Osteocyte (in vitro differentiated cells): ENCODE data around the gene AKAP6. TPM values are rescaled to one million over a fixed set of nuclear protein-coding genes. Genes with fewer than 3 reads are reported as not detected.

Experiments used
- DNase-seq: peaks from one replicate; pipeline ENCODE4 v3.0.0; 2021; ENCODE audit warnings: mixed read lengths; ENCODE audit not compliant: unreplicated experiment; ENCODE audit errors: extremely low spot score
- H3K27ac Mint-ChIP-seq: one replicate; pipeline ENCODE4 v1.8.0; 2021; ENCODE audit warnings: mild to moderate bottlenecking, mixed read lengths; ENCODE audit not compliant: unreplicated experiment
- H3K27me3 Mint-ChIP-seq: one replicate; pipeline ENCODE4 v1.8.0; 2021; ENCODE audit warnings: mixed read lengths; ENCODE audit not compliant: unreplicated experiment
- H3K36me3 Mint-ChIP-seq: one replicate; pipeline ENCODE4 v1.8.0; 2021; ENCODE audit warnings: mixed read lengths; ENCODE audit not compliant: unreplicated experiment
- H3K4me1 Mint-ChIP-seq: one replicate; pipeline ENCODE4 v1.8.0; 2021; ENCODE audit warnings: mixed read lengths; ENCODE audit not compliant: unreplicated experiment
- H3K4me3 Mint-ChIP-seq: one replicate; pipeline ENCODE4 v1.8.0; 2021; ENCODE audit warnings: mild to moderate bottlenecking, moderate library complexity, mixed read lengths; ENCODE audit not compliant: unreplicated experiment
- H3K9me3 Mint-ChIP-seq: one replicate; pipeline ENCODE4 v1.8.0; 2021; ENCODE audit warnings: mixed read lengths; ENCODE audit not compliant: unreplicated experiment
- CTCF ChIP-seq: fragments of 200-600 bp; sonication (generic); IDR thresholded peaks from 2 replicates; pipeline ENCODE4 v1.5.0; 2021; ENCODE audit warnings: antibody characterized with exemption, mild to moderate bottlenecking, moderate library complexity
- total RNA-seq: library from RNA; stranded (reverse); gene quantifications from 2 replicates; pipeline ENCODE4 v1.2.1, GENCODE V29; 2021

Gene AKAP6
- total RNA-seq, 1 donor from 2014 or later, result 4.1 TPM

GRCh38 chr14:32396885-32397284, 67.8 kb downstream of the AKAP6 start:
- Mint-ChIP-seq H3K27ac (no peak overlapping the region), H3K9me3 (peaks cover 3% of the 10 kb centered on the region), H3K4me3 (no peak overlapping the region), H3K4me1 (peaks cover 9% of the 10 kb centered on the region), H3K36me3 (no peaks in the 10 kb centered on the region), H3K27me3 (no peaks in the 10 kb centered on the region)
- DNase-seq, result no peak
- no peak for TF ChIP-seq CTCF

- Mint-ChIP-seq H3K27ac (no peak overlapping the region), H3K4me3 (no peak overlapping the region), H3K27me3 (no peaks in the 10 kb centered on the region), H3K36me3 (no peaks in the 10 kb centered on the region), H3K4me1 (peaks cover 9% of the 10 kb centered on the region), H3K9me3 (no peaks in the 10 kb centered on the region)
- no peak for DNase-seq
- no peak for TF ChIP-seq CTCF
Observed at GRCh38 chr14:32397861-32398640, 69.0 kb downstream of the AKAP6 start.

- TF ChIP-seq CTCF, result no peak
- H3K27ac Mint-ChIP-seq, result no peak overlapping the region
- no peak for DNase-seq
Observed at GRCh38 chr14:32399920-32400319, 70.8 kb downstream of the AKAP6 start.

GRCh38 chr14:32400480-32400879, 71.4 kb downstream of the AKAP6 start:
- no peaks in the 10 kb centered on the region for H3K36me3 Mint-ChIP-seq
- H3K9me3 Mint-ChIP-seq, result no peaks in the 10 kb centered on the region
- no peaks in the 10 kb centered on the region for H3K27me3 Mint-ChIP-seq
- peaks cover 14% of the 10 kb centered on the region for H3K4me1 Mint-ChIP-seq
- no peak for DNase-seq
- H3K4me3 Mint-ChIP-seq, result no peak overlapping the region
- no peak overlapping the region for H3K27ac Mint-ChIP-seq
- no peak for TF ChIP-seq CTCF

More at GRCh38 chr14:32399920-32400319, 70.8 kb downstream of the AKAP6 start:
- Mint-ChIP-seq H3K9me3 (no peaks in the 10 kb centered on the region), H3K27me3 (no peaks in the 10 kb centered on the region), H3K4me3 (no peak overlapping the region), H3K4me1 (peaks cover 14% of the 10 kb centered on the region), H3K36me3 (no peaks in the 10 kb centered on the region)

- peaks cover 15% of the 10 kb centered on the region for H3K4me1 Mint-ChIP-seq
- no peaks in the 10 kb centered on the region for H3K9me3 Mint-ChIP-seq
- DNase-seq, result no peak
- no peaks in the 10 kb centered on the region for H3K27me3 Mint-ChIP-seq
- H3K36me3 Mint-ChIP-seq, result no peaks in the 10 kb centered on the region
- no peak overlapping the region for H3K4me3 Mint-ChIP-seq
- no peak for TF ChIP-seq CTCF
- H3K27ac Mint-ChIP-seq, result no peak overlapping the region
Observed at GRCh38 chr14:32403021-32403420, 73.9 kb downstream of the AKAP6 start.
